K562 (cell line): ENCODE measurements around the gene DNAAF6. TPM values are rescaled to one million over a fixed set of nuclear protein-coding genes. Genes with fewer than 3 reads are reported as not detected.

Experiments used
- ATAC-seq: fragments of 200-7000 bp; cut with Tn5 transposase; 3 replicates; pipeline ENCODE4 v1.9.1; 2020; ENCODE audit warnings: moderate library complexity
- BruUV-seq: library from RNA; stranded (reverse); fragments of 400-500 nt; replicated peaks from 2 replicates; lab custom pipeline; 2021; lab: Mats Ljungman, UMichigan
- CTCF ChIA-PET: fragments of 300-600 bp; formaldehyde crosslinking; extraction: SDS; loops from one replicate; lab custom pipeline; 2021; ENCODE audit warnings: low intra/inter-chr PET ratio; lab: Yijun Ruan, JAX
- POLR2A ChIA-PET: fragments of 300-600, 350-650 bp; sonication (Branson Sonifier 250); formaldehyde crosslinking; extraction: SDS; loops from one replicate; lab custom pipeline; 2021; ENCODE audit warnings: antibody characterized with exemption, inconsistent platforms; lab: Yijun Ruan, JAX
- DNase-seq, 4 experiments: peaks; one replicate each; pipeline versions ENCODE4 v3.0.0 to v3.0.0-alpha.2; 2011 to 2018; ENCODE audit warnings: low spot score in 3 of 4, mixed read lengths in 3 of 4; ENCODE audit errors: extremely low read depth in 1 of 4
- FAIRE-seq: peaks from 2 replicates; lab custom pipeline; 2011; peaks lifted over from hg19 to GRCh38; lab: Jason Lieb, UNC
- H2AFZ ChIP-seq: 2 replicates; pipeline ENCODE4 v1.6.0; 2011; ENCODE audit warnings: low read depth, low read length, control low read depth, inconsistent platforms
- H3K27ac ChIP-seq: fragments of 200-600 bp; 3 replicates; pipeline ENCODE4 v1.8.0; 2011; ENCODE audit warnings: low read depth, mild to moderate bottlenecking, control low read depth, inconsistent platforms, low read length, moderate library complexity, mixed read lengths; ENCODE audit errors: extremely low read depth
- H3K27me3 ChIP-seq, 2 experiments: fragments of 300-600 bp in 1 of 2; 2 replicates in 1 of 2; 3 replicates in 1 of 2; pipeline versions ENCODE4 v1.6.0 to v1.8.0; 2011; ENCODE audit warnings: inconsistent platforms in 2 of 2, low read length in 2 of 2, mild to moderate bottlenecking in 1 of 2, mixed read lengths in 1 of 2, moderate library complexity in 1 of 2; ENCODE audit not compliant: control insufficient read depth in 2 of 2, insufficient read depth in 2 of 2
- H3K36me3 ChIP-seq: fragments of 300-600 bp; 3 replicates; pipeline ENCODE4 v1.8.0; 2011; ENCODE audit warnings: mild to moderate bottlenecking, low read length, inconsistent platforms; ENCODE audit not compliant: control insufficient read depth, insufficient read depth
- H3K4me1 ChIP-seq, 2 experiments: fragments of 200-600 bp in 1 of 2; replicated peaks in 1 of 2; 2 replicates in 1 of 2; 3 replicates in 1 of 2; pipeline versions ENCODE4 v1.5.1 to v1.8.0; 2011; ENCODE audit warnings: inconsistent platforms in 2 of 2, low read length in 2 of 2, mild to moderate bottlenecking in 1 of 2, mixed read lengths in 1 of 2, moderate library complexity in 1 of 2; ENCODE audit not compliant: control insufficient read depth in 2 of 2, insufficient read depth in 2 of 2
- H3K4me2 ChIP-seq: 2 replicates; pipeline ENCODE4 v1.6.1; 2011; ENCODE audit warnings: low read length, control low read depth, inconsistent platforms, mixed read lengths; ENCODE audit not compliant: insufficient read depth
- H3K4me3 ChIP-seq: fragments of 200-600 bp; sonication (generic), shearing (Covaris generic); 2 replicates; pipeline ENCODE4 v1.5.1; 2016; ENCODE audit warnings: control low read depth, inconsistent platforms
- H3K79me2 ChIP-seq: fragments of 200-600 bp; 3 replicates; pipeline ENCODE4 v1.8.0; 2011; ENCODE audit warnings: low read length, inconsistent platforms; ENCODE audit not compliant: control insufficient read depth, insufficient read depth
- H3K9ac ChIP-seq, 2 experiments: 2 replicates each; pipeline versions ENCODE4 v1.6.0 to v1.6.1; 2011; ENCODE audit warnings: low read depth in 2 of 2, low read length in 2 of 2, control low read depth in 1 of 2, inconsistent platforms in 1 of 2, mild to moderate bottlenecking in 1 of 2, mixed read lengths in 1 of 2; ENCODE audit not compliant: insufficient read depth in 1 of 2
- H3K9me1 ChIP-seq: one replicate; pipeline ENCODE4 v1.6.0; 2011; ENCODE audit warnings: inconsistent platforms, mild to moderate bottlenecking, low read length, moderate library complexity; ENCODE audit not compliant: control insufficient read depth, insufficient read depth
- H3K9me3 ChIP-seq: replicated peaks from 2 replicates; pipeline ENCODE4 v1.5.1; 2011; ENCODE audit warnings: low read depth, low read length, inconsistent platforms; ENCODE audit not compliant: control insufficient read depth, insufficient read depth
- H4K20me1 ChIP-seq: replicated peaks from 2 replicates; pipeline ENCODE4 v1.6.1; 2011; ENCODE audit warnings: low read length, inconsistent platforms, mixed read lengths; ENCODE audit not compliant: control insufficient read depth, insufficient read depth
- ARNT ChIP-seq, 2 experiments: fragments of 450-650 bp; IDR thresholded peaks; 2 replicates each; pipeline ENCODE4 v1.6.1; 2016; ENCODE audit warnings: mild to moderate bottlenecking in 1 of 2
- BRD9 ChIP-seq: fragments of 450-650 bp; IDR thresholded peaks from 2 replicates; pipeline ENCODE4 v1.6.1; 2018; ENCODE audit warnings: low read depth; ENCODE audit not compliant: partially characterized antibody
- CAMTA2 ChIP-seq: fragments of 250-450 bp; sonication (Bioruptor Pico); conservative IDR thresholded peaks from 2 replicates; pipeline ENCODE4 v1.5.1; 2022
- CBX2 ChIP-seq: fragments of 200-600 bp; sonication (generic); IDR thresholded peaks from one replicate; pipeline ENCODE4 v1.6.1; 2012; ENCODE audit warnings: mild to moderate bottlenecking, low read length, inconsistent platforms; ENCODE audit not compliant: insufficient read depth, poor library complexity, severe bottlenecking
- HMBOX1 ChIP-seq: sonication (generic); IDR thresholded peaks from 2 replicates; pipeline ENCODE4 v1.6.1; 2016
- MTF1 ChIP-seq: fragments of 250-450 bp; sonication (Bioruptor Pico); IDR thresholded peaks from 2 replicates; pipeline ENCODE4 v1.9.0; 2021; ENCODE audit warnings: moderate library complexity, mild to moderate bottlenecking, inconsistent platforms, borderline replicate concordance
- MYBL2 ChIP-seq, 2 experiments: fragments of 450-650 bp in 1 of 2; sonication (generic) in 1 of 2; formaldehyde crosslinking in 1 of 2; IDR thresholded peaks; 2 replicates each; pipeline versions ENCODE4 v1.6.1 to v1.8.1; 2017 to 2022; ENCODE audit warnings: borderline replicate concordance in 1 of 2, inconsistent platforms in 1 of 2, low read depth in 1 of 2, mild to moderate bottlenecking in 1 of 2, missing genetic modification reagents in 1 of 2, moderate library complexity in 1 of 2
- NBN ChIP-seq: fragments of 450-650 bp; IDR thresholded peaks from 2 replicates; pipeline ENCODE4 v1.6.1; 2016; ENCODE audit warnings: low read depth, mild to moderate bottlenecking
- NCOA4 ChIP-seq: fragments of 450-650 bp; IDR thresholded peaks from 2 replicates; pipeline ENCODE4 v1.6.1; 2018; ENCODE audit warnings: mild to moderate bottlenecking; ENCODE audit not compliant: partially characterized antibody
- PTBP1 ChIP-seq: fragments of 200-400 bp; formaldehyde crosslinking; IDR thresholded peaks from 2 replicates; pipeline ENCODE4 v1.6.1; 2017; ENCODE audit warnings: low read depth, low read length
- SLC30A9 ChIP-seq: fragments of 250-450 bp; sonication (Bioruptor Pico); IDR thresholded peaks from 2 replicates; pipeline ENCODE4 v1.8.0; 2022; ENCODE audit warnings: mild to moderate bottlenecking, moderate library complexity
- WGBS: fragments of 100-300 bp; shearing (Covaris generic); methylation state at CpG from one replicate; pipeline ENCODE4 v1.1.6; 2016; ENCODE audit warnings: low coverage, mixed read lengths; ENCODE audit not compliant: insufficient coverage; ENCODE audit errors: missing lambda C conversion rate; 5-methylcytosine and 5-hydroxymethylcytosine counted together
- in situ Hi-C: fragments of 300-500 bp; cut with MboI; formaldehyde crosslinking; loops from 4 replicates; pipeline ENCODE4 v1.15.0; 2018; ENCODE audit warnings: inconsistent platforms, mixed read lengths
- intact Hi-C: fragments of 100-400 bp; cut with micrococcal nuclease; formaldehyde crosslinking; loops from 2 replicates; pipeline ENCODE4 v1.14.2; 2022
- polyA plus RNA-seq, 8 experiments: library from polyadenylated mRNA; depleted of rRNA in 4 of 8; stranded (reverse) in 5 of 8; unstranded in 3 of 8; fragments of >200 nt; fragmentation: Nextera tagmentation in 2 of 8; fragmentation: Illumina TruSeq in 1 of 8; extraction: Ambion mirVana in 2 of 8; extraction: Trizol in 1 of 8; gene quantifications; 2 replicates each; pipeline versions ENCODE4 v1.2.1 to v1.2.3, GENCODE V29; 2011 to 2014; ENCODE audit warnings: inconsistent platforms in 1 of 8, missing spikeins in 1 of 8
- total RNA-seq, 7 experiments: library from RNA; depleted of rRNA in 6 of 7; stranded (reverse); fragments of >200 nt in 6 of 7; fragmentation: Illumina TruSeq in 2 of 7; extraction: Trizol in 2 of 7; gene quantifications; 2 replicates each; pipeline versions ENCODE4 v1.2.1 to v1.2.3, GENCODE V29; 2011 to 2021; ENCODE audit warnings: low replicate concordance in 1 of 7
- TF ChIP-seq, protein P1 (sequence below), 2 experiments: fragments of 450-650 bp in 1 of 2; sonication (generic) in 1 of 2; formaldehyde crosslinking in 1 of 2; IDR thresholded peaks; 2 replicates each; pipeline versions ENCODE4 v1.7.1 to v1.9.0; 2016 to 2022; ENCODE audit warnings: inconsistent platforms in 1 of 2, mild to moderate bottlenecking in 1 of 2, missing genetic modification reagents in 1 of 2

Gene DNAAF6
- total and polyA plus RNA-seq, 9 of the 15 experiments (the other 6 are each of a cell fraction or from before 2014, with no cell fraction given), result 0.04 to 0.17 (median 0.14) TPM; not detected in 4

- no peak overlapping the region for H3K4me3 ChIP-seq
- WGBS, result 63% methylated on average over 1 of the region's 1 CpG
- no peak overlapping the region for H2AFZ ChIP-seq
- no peaks in the 10 kb centered on the region for H3K4me1 ChIP-seq
- intact Hi-C loops, result no loop called here
- no peaks in the 10 kb centered on the region for H4K20me1 ChIP-seq
- H3K79me2 ChIP-seq, result no peaks in the 10 kb centered on the region
- ATAC-seq (no peak), DNase-seq (no peak), FAIRE-seq (no peak)
- no peak overlapping the region for H3K9ac ChIP-seq
- BruUV-seq, result no TSS peak
- no peaks in the 10 kb centered on the region for H3K36me3 ChIP-seq
- no peaks in the 10 kb centered on the region for H3K9me1 ChIP-seq
- no peak overlapping the region for H3K27ac ChIP-seq
- H3K27me3 ChIP-seq, result no peaks in the 10 kb centered on the region
- in situ Hi-C loops, result no loop called here
- CTCF ChIA-PET, result no interaction called here
- H3K4me2 ChIP-seq, result no peak overlapping the region
- H3K9me3 ChIP-seq, result no peaks in the 10 kb centered on the region
- POLR2A ChIA-PET, result interaction anchor here (1.6 kb wide), 1 partner anchor 9 kb away, joined by 5 read pairs; no protein-coding TSS in a partner anchor
- no peak for TF ChIP-seq BRD9
- TF ChIP-seq SLC30A9, result no peak
- TF ChIP-seq NCOA4, result no peak
- no peak for TF ChIP-seq PTBP1
- no peak for TF ChIP-seq HMBOX1
- no peak for TF ChIP-seq MYBL2 (IDR thresholded peaks at IDR 0.05; ENCODE audit: low read depth)
- TF ChIP-seq MYBL2 (CRISPR knock-in tag; IDR thresholded peaks at IDR 0.05; ENCODE audit: borderline replicate concordance), result no peak
- no peak for TF ChIP-seq NBN
- no peak for TF ChIP-seq MTF1
- no peak for TF ChIP-seq CAMTA2 (CRISPR knock-in tag)
- no peak for TF ChIP-seq CBX2
- TF ChIP-seq, protein P1, sequence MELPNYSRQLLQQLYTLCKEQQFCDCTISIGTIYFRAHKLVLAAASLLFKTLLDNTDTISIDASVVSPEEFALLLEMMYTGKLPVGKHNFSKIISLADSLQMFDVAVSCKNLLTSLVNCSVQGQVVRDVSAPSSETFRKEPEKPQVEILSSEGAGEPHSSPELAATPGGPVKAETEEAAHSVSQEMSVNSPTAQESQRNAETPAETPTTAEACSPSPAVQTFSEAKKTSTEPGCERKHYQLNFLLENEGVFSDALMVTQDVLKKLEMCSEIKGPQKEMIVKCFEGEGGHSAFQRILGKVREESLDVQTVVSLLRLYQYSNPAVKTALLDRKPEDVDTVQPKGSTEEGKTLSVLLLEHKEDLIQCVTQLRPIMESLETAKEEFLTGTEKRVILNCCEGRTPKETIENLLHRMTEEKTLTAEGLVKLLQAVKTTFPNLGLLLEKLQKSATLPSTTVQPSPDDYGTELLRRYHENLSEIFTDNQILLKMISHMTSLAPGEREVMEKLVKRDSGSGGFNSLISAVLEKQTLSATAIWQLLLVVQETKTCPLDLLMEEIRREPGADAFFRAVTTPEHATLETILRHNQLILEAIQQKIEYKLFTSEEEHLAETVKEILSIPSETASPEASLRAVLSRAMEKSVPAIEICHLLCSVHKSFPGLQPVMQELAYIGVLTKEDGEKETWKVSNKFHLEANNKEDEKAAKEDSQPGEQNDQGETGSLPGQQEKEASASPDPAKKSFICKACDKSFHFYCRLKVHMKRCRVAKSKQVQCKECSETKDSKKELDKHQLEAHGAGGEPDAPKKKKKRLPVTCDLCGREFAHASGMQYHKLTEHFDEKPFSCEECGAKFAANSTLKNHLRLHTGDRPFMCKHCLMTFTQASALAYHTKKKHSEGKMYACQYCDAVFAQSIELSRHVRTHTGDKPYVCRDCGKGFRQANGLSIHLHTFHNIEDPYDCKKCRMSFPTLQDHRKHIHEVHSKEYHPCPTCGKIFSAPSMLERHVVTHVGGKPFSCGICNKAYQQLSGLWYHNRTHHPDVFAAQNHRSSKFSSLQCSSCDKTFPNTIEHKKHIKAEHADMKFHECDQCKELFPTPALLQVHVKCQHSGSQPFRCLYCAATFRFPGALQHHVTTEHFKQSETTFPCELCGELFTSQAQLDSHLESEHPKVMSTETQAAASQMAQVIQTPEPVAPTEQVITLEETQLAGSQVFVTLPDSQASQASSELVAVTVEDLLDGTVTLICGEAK (IDR thresholded peaks at IDR 0.05), result no peak
- TF ChIP-seq, protein P1 (CRISPR knock-in tag; IDR thresholded peaks at IDR 0.05), result no peak
- no peak for TF ChIP-seq ARNT (IDR thresholded peaks at IDR 0.05)
Observed at GRCh38 chrX:107213477-107213876, 7.1 kb downstream of the DNAAF6 start.
